Loucy (cell line): Measurements from ENCODE around the gene LRRC10B.

Source experiments
- H2AFZ ChIP-seq: fragments of 200-600 bp; sonication (generic); 2 replicates; pipeline ENCODE4 v1.6.0; 2016; ENCODE audit warnings: antibody characterized with exemption, mild to moderate bottlenecking, low read length, moderate library complexity
- H3F3A ChIP-seq: fragments of 200-600 bp; 2 replicates; pipeline ENCODE4 v1.6.0; 2016; ENCODE audit warnings: antibody characterized with exemption, low read depth, mild to moderate bottlenecking
- H3K27me3 ChIP-seq: fragments of 200-600 bp; sonication (generic); 2 replicates; pipeline ENCODE4 v1.6.1; 2014; ENCODE audit warnings: low read length, mild to moderate bottlenecking; ENCODE audit not compliant: insufficient read depth, poor library complexity, severe bottlenecking
- H3K36me3 ChIP-seq: fragments of 200-600 bp; sonication (generic); 2 replicates; pipeline ENCODE4 v1.6.1; 2016; ENCODE audit warnings: low read length; ENCODE audit not compliant: insufficient read depth
- H3K4me1 ChIP-seq: fragments of 200-600 bp; sonication (generic); 2 replicates; pipeline ENCODE4 v1.5.1; 2014; ENCODE audit warnings: low read length, mild to moderate bottlenecking; ENCODE audit not compliant: insufficient read depth, poor library complexity, severe bottlenecking
- H3K4me2 ChIP-seq: fragments of 200-600 bp; sonication (generic); 2 replicates; pipeline ENCODE4 v1.6.0; 2014; ENCODE audit warnings: antibody characterized with exemption, low read length, low read depth, mild to moderate bottlenecking; ENCODE audit not compliant: poor library complexity, severe bottlenecking
- H3K4me3 ChIP-seq: fragments of 200-600 bp; sonication (generic); 2 replicates; pipeline ENCODE4 v1.5.1; 2014; ENCODE audit warnings: low read length, mild to moderate bottlenecking, mixed read lengths; ENCODE audit not compliant: poor library complexity, severe bottlenecking
- H3K79me2 ChIP-seq: fragments of 200-600 bp; sonication (generic); 2 replicates; pipeline ENCODE4 v1.6.1; 2014; ENCODE audit warnings: low read length; ENCODE audit not compliant: insufficient read depth
- H3K9ac ChIP-seq: fragments of 200-600 bp; sonication (generic); 2 replicates; pipeline ENCODE4 v1.6.0; 2014; ENCODE audit warnings: mild to moderate bottlenecking, low read depth, low read length, moderate library complexity; ENCODE audit not compliant: poor library complexity, severe bottlenecking
- H3K9me2 ChIP-seq: fragments of 200-600 bp; sonication (generic); replicated peaks from 2 replicates; pipeline ENCODE4 v1.6.1; 2016; ENCODE audit warnings: low read depth, low read length, mixed read lengths
- H3K9me3 ChIP-seq: fragments of 200-600 bp; sonication (generic); 2 replicates; pipeline ENCODE4 v1.6.1; 2014; ENCODE audit warnings: mild to moderate bottlenecking, antibody characterized with exemption, low read length, low read depth; ENCODE audit not compliant: insufficient read depth
- H4K20me1 ChIP-seq: fragments of 200-600 bp; sonication (generic); 2 replicates; pipeline ENCODE4 v1.6.0; 2014; ENCODE audit warnings: antibody characterized with exemption, low read length, mild to moderate bottlenecking; ENCODE audit not compliant: insufficient read depth, poor library complexity, severe bottlenecking
- EZH2phosphoT487 ChIP-seq: fragments of 200-600 bp; IDR thresholded peaks from 2 replicates; pipeline ENCODE4 v1.6.1; 2018; ENCODE audit warnings: antibody characterized with exemption, mild to moderate bottlenecking, moderate library complexity, borderline replicate concordance
- TF ChIP-seq, protein P1 (sequence below): fragments of 200-600 bp; sonication (generic); conservative IDR thresholded peaks from 2 replicates; pipeline ENCODE4 v1.5.1; 2014; ENCODE audit warnings: mild to moderate bottlenecking, antibody characterized with exemption, low read length

LRRC10B gene

DNA sequence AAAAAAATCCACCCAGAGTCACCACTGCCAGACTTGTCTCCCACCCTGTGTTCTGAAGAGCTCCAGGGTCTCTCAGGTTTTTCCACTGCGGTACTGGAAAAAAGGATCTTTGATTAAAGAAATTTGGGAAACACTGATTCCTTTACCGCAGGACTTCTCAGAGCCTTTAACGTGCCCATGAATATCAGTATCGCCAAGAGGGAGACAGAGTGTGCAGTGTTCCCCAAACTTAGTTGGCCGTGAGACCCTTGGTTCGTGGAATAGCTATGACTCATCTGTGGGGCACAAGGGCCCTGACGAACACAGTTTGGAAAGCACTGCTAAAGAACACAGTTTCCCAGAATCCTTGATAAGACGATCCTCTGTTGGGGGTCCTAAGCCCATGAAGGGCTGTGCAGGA, 40.6 kb downstream of the LRRC10B start:
- Histone ChIP-seq H3K9me3 (no peaks in the 10 kb centered on the region), H3K79me2 (no peaks in the 10 kb centered on the region), H3K36me3 (no peaks in the 10 kb centered on the region), H3K4me1 (no peaks in the 10 kb centered on the region), H4K20me1 (no peaks in the 10 kb centered on the region), H3K4me3 (no peak overlapping the region), H3F3A (no peaks in the 10 kb centered on the region), H3K9ac (no peak overlapping the region), H2AFZ (no peak overlapping the region), H3K9me2 (no peaks in the 10 kb centered on the region), H3K4me2 (no peak overlapping the region), H3K27me3 (no peaks in the 10 kb centered on the region)
- TF ChIP-seq, protein P1, sequence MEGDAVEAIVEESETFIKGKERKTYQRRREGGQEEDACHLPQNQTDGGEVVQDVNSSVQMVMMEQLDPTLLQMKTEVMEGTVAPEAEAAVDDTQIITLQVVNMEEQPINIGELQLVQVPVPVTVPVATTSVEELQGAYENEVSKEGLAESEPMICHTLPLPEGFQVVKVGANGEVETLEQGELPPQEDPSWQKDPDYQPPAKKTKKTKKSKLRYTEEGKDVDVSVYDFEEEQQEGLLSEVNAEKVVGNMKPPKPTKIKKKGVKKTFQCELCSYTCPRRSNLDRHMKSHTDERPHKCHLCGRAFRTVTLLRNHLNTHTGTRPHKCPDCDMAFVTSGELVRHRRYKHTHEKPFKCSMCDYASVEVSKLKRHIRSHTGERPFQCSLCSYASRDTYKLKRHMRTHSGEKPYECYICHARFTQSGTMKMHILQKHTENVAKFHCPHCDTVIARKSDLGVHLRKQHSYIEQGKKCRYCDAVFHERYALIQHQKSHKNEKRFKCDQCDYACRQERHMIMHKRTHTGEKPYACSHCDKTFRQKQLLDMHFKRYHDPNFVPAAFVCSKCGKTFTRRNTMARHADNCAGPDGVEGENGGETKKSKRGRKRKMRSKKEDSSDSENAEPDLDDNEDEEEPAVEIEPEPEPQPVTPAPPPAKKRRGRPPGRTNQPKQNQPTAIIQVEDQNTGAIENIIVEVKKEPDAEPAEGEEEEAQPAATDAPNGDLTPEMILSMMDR = no peak
- no peak for TF ChIP-seq EZH2phosphoT487

DNA sequence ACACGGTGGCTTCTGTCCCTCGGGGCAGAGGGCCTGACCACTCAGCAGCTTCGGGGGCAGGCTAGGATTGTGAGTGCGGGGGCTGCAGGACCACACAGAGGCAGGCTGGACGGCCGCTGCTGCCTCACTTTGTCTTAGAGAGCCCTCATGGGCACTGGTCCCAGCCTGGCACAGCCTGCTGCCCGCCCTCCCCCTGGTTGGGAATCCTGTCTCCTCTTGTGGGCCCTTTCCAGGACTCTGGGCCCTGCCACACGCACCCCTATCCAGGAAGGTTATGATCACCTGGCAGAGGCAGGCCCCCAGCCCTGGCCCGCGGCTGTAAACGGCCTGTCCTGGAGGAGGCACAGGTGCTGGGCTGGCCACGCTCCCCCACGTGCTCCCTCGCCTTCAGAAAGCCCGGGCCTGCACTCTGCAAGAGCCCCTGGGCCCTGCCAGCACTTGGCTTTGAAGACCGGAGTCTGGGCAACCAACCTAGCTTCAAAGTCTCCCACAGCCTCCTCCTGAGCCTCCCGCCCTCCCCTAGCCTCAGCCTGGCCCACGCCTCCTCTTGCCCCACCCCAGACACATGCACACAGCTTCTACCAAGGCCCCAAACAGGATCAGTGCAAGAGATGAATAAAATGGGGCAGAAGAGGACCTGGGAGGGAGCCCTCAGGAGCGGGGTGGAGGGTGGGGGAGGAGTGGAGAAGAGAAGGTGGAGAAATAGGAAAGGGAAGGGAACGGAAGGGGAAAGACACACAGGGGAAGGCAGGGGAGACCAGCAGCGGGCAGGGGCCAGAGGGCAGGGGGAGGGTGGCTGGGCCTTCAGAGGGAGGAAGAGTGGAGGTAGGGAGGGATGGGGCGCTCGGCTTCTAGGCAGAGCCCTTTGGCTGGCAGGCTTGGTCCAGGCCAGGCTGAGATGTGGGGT, 41.4 kb downstream of the LRRC10B start:
- Histone ChIP-seq H3F3A (no peaks in the 10 kb centered on the region), H3K9me3 (no peaks in the 10 kb centered on the region), H3K9me2 (no peaks in the 10 kb centered on the region), H3K9ac (no peak overlapping the region), H3K4me3 (no peak overlapping the region), H3K4me2 (no peak overlapping the region), H3K36me3 (no peaks in the 10 kb centered on the region), H3K79me2 (no peaks in the 10 kb centered on the region), H2AFZ (no peak overlapping the region), H4K20me1 (no peaks in the 10 kb centered on the region), H3K27me3 (no peaks in the 10 kb centered on the region), H3K4me1 (no peaks in the 10 kb centered on the region)
- TF ChIP-seq, protein P1 = no peak
- TF ChIP-seq EZH2phosphoT487 = no peak

DNA sequence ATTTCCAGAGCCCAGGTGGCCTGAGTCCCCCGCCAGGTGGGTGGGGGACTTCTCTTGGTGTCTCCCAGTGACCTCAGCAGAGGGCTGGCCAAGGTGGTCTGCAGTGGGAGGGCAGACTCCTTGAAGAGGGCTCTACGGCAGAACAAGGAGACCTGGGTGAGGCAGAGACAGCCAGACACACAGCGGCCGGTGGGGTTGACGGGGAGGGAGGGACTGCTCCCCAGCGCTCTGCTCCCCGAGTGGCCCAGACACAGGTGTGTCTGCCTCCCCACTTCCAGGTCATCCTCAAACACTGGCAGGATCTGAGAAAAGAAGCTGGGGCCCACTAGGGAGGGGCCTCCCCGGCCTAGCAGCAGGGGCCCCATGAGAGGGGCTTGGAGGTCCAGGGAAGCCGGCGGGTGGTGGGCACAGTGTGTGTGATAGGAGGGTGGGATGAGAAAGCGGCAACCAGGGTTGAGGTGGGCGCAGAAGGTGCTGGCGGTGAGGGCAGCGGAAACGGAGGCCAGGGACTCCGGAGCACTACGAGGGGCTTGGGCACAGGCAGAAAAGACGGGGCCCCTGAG, 42.2 kb downstream of the LRRC10B start:
- H2AFZ ChIP-seq = no peak overlapping the region
- TF ChIP-seq, protein P1 = no peak
- TF ChIP-seq EZH2phosphoT487 = no peak

More for the DNA sequence above, 42.2 kb downstream of the LRRC10B start:
- H3K9ac ChIP-seq = no peak overlapping the region
- no peaks in the 10 kb centered on the region for H4K20me1 ChIP-seq
- H3K9me3 ChIP-seq = no peaks in the 10 kb centered on the region
- H3K27me3 ChIP-seq = no peaks in the 10 kb centered on the region
- H3K36me3 ChIP-seq = no peaks in the 10 kb centered on the region
- H3K4me2 ChIP-seq = no peak overlapping the region
- H3K79me2 ChIP-seq = no peaks in the 10 kb centered on the region
- no peak overlapping the region for H3K4me3 ChIP-seq
- H3K4me1 ChIP-seq = no peaks in the 10 kb centered on the region
- no peaks in the 10 kb centered on the region for H3K9me2 ChIP-seq
- no peaks in the 10 kb centered on the region for H3F3A ChIP-seq
